ENCODE data around the gene KCNJ16.

Gene KCNJ16

GRCh38 chr17:70078994-70079531 is 4.0 kb downstream of the KCNJ16 start:
- Histone ChIP-seq H2AFZ (ENCODE audit: low read length) (no peak overlapping the region), H3K79me2 (ENCODE audit: insufficient read depth, low read length) (no peaks in the 10 kb centered on the region), H3F3A (ENCODE audit: low read depth) (no peaks in the 10 kb centered on the region), H3K4me1 (ENCODE audit: insufficient read depth, low read length, poor library complexity, severe bottlenecking) (no peaks in the 10 kb centered on the region), H3K9me3 (ENCODE audit: insufficient read depth, low read depth, low read length) (no peaks in the 10 kb centered on the region), H3K9me2 (replicated peaks; ENCODE audit: low read depth, low read length) (no peaks in the 10 kb centered on the region), H3K27me3 (ENCODE audit: insufficient read depth, low read length, poor library complexity, severe bottlenecking) (no peaks in the 10 kb centered on the region), H3K36me3 (ENCODE audit: insufficient read depth, low read length) (no peaks in the 10 kb centered on the region), H4K20me1 (ENCODE audit: insufficient read depth, low read length, poor library complexity, severe bottlenecking) (no peaks in the 10 kb centered on the region), H3K9ac (ENCODE audit: low read depth, low read length, poor library complexity, severe bottlenecking) (no peak overlapping the region), H3K4me2 (ENCODE audit: low read depth, low read length, poor library complexity, severe bottlenecking) (no peak overlapping the region), H3K4me3 (ENCODE audit: low read length, poor library complexity, severe bottlenecking) (no peak overlapping the region)
- TF ChIP-seq, protein P1, sequence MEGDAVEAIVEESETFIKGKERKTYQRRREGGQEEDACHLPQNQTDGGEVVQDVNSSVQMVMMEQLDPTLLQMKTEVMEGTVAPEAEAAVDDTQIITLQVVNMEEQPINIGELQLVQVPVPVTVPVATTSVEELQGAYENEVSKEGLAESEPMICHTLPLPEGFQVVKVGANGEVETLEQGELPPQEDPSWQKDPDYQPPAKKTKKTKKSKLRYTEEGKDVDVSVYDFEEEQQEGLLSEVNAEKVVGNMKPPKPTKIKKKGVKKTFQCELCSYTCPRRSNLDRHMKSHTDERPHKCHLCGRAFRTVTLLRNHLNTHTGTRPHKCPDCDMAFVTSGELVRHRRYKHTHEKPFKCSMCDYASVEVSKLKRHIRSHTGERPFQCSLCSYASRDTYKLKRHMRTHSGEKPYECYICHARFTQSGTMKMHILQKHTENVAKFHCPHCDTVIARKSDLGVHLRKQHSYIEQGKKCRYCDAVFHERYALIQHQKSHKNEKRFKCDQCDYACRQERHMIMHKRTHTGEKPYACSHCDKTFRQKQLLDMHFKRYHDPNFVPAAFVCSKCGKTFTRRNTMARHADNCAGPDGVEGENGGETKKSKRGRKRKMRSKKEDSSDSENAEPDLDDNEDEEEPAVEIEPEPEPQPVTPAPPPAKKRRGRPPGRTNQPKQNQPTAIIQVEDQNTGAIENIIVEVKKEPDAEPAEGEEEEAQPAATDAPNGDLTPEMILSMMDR (conservative IDR thresholded peaks at IDR 0.05; ENCODE audit: low read length): no peak
- TF ChIP-seq EZH2phosphoT487 (IDR thresholded peaks at IDR 0.05; ENCODE audit: borderline replicate concordance): no peak

DNA sequence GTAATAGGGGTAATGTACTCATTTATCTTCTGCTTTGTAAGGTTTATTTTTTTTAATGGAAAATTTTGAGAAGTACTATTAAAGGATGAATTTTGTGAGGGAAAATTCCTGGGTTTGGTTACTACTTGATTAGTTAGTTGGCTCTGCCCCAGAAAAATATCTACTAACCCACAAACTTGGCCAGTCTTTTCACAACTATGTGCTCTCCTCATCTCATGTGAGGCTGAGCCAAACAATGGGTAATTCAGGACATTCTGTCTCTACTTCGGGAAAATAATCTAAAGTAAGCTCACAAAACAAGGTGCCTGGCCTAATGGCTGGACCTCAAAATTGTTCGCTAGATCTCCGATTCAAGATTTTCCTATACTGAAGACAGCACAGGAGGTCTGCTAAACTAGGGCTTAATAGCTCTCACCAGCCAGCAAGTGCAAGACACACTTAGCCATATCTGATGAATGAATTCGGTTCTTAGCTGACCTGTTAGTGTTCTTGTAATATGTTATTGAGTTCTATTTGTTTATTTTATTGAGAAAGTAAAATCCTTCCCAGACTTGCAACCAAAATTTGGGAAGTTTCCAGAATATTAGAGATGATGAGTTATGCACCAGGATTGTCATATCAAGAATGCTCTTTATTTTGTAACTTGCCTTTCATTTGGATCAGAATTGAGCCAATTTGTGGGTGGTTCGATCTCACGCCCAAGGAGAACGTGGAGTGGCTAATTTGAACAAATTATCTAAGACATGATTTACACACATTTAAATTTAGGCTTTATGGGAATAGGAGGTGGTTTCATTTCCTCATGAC is 5.7 kb downstream of the KCNJ16 start:
- Histone ChIP-seq H3K4me3 (ENCODE audit: low read length, poor library complexity, severe bottlenecking) (no peak overlapping the region), H3K79me2 (ENCODE audit: insufficient read depth, low read length) (no peaks in the 10 kb centered on the region), H2AFZ (ENCODE audit: low read length) (no peak overlapping the region), H3K4me2 (ENCODE audit: low read depth, low read length, poor library complexity, severe bottlenecking) (no peak overlapping the region), H3K36me3 (ENCODE audit: insufficient read depth, low read length) (no peaks in the 10 kb centered on the region), H4K20me1 (ENCODE audit: insufficient read depth, low read length, poor library complexity, severe bottlenecking) (no peaks in the 10 kb centered on the region), H3K9me2 (replicated peaks; ENCODE audit: low read depth, low read length) (no peaks in the 10 kb centered on the region), H3K9ac (ENCODE audit: low read depth, low read length, poor library complexity, severe bottlenecking) (no peak overlapping the region), H3K9me3 (ENCODE audit: insufficient read depth, low read depth, low read length) (no peaks in the 10 kb centered on the region), H3K27me3 (ENCODE audit: insufficient read depth, low read length, poor library complexity, severe bottlenecking) (no peaks in the 10 kb centered on the region), H3K4me1 (ENCODE audit: insufficient read depth, low read length, poor library complexity, severe bottlenecking) (no peaks in the 10 kb centered on the region), H3F3A (ENCODE audit: low read depth) (no peaks in the 10 kb centered on the region)
- TF ChIP-seq EZH2phosphoT487 (IDR thresholded peaks at IDR 0.05; ENCODE audit: borderline replicate concordance): no peak
- TF ChIP-seq, protein P1 (conservative IDR thresholded peaks at IDR 0.05; ENCODE audit: low read length): no peak

DNA sequence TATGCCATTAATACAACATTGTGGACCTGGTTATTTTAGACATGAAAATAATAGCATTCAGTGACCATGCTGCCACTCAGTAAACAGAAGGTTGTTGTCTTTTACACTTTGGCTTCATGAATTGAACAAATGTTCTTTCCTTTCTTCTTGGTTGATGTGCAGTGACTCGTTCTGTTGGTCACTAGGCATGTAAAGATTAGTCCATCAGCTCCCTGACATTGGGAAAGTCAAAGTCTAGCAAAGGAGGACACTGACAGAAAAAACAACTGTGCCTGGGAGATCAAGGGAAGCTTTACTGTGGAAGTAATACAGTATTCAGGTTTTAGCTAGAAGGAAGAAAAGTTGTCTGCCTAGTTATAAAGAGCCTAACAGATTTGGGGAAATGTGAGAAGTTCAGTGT is 6.9 kb downstream of the KCNJ16 start:
- no peaks in the 10 kb centered on the region for H3K27me3 ChIP-seq (ENCODE audit: insufficient read depth, low read length, poor library complexity, severe bottlenecking)
- no peak overlapping the region for H3K4me2 ChIP-seq (ENCODE audit: low read depth, low read length, poor library complexity, severe bottlenecking)
- no peaks in the 10 kb centered on the region for H3K9me3 ChIP-seq (ENCODE audit: insufficient read depth, low read depth, low read length)
- no peak overlapping the region for H2AFZ ChIP-seq (ENCODE audit: low read length)
- H3K9ac ChIP-seq (ENCODE audit: low read depth, low read length, poor library complexity, severe bottlenecking): no peak overlapping the region
- no peaks in the 10 kb centered on the region for H3K4me1 ChIP-seq (ENCODE audit: insufficient read depth, low read length, poor library complexity, severe bottlenecking)
- H3K9me2 ChIP-seq (replicated peaks; ENCODE audit: low read depth, low read length): no peaks in the 10 kb centered on the region
- H3K4me3 ChIP-seq (ENCODE audit: low read length, poor library complexity, severe bottlenecking): no peak overlapping the region
- TF ChIP-seq EZH2phosphoT487 (IDR thresholded peaks at IDR 0.05; ENCODE audit: borderline replicate concordance): no peak
- TF ChIP-seq, protein P1 (conservative IDR thresholded peaks at IDR 0.05; ENCODE audit: low read length): no peak
- H4K20me1 ChIP-seq (ENCODE audit: insufficient read depth, low read length, poor library complexity, severe bottlenecking): no peaks in the 10 kb centered on the region
- H3K79me2 ChIP-seq (ENCODE audit: insufficient read depth, low read length): no peaks in the 10 kb centered on the region
- H3F3A ChIP-seq (ENCODE audit: low read depth): no peaks in the 10 kb centered on the region
- no peaks in the 10 kb centered on the region for H3K36me3 ChIP-seq (ENCODE audit: insufficient read depth, low read length)

All from Loucy (cell line).